GM12878 (cell line): Measurements from ENCODE around the gene MAPT. TPM values are rescaled to one million over a fixed set of nuclear protein-coding genes. Genes with fewer than 3 reads are reported as not detected.

Experiments
- ATAC-seq: fragments of 200-7000 bp; cut with Tn5 transposase; 3 replicates; pipeline ENCODE4 v1.9.1; 2020; ENCODE audit warnings: mild to moderate bottlenecking, moderate library complexity
- BruUV-seq: library from RNA; stranded (reverse); fragments of 400-500 nt; replicated peaks from 2 replicates; lab custom pipeline; 2021; lab: Mats Ljungman, UMichigan
- CTCF ChIA-PET: fragments of 300-600 bp; sonication (Branson Sonifier 250); formaldehyde crosslinking; extraction: SDS; loops from one replicate; lab custom pipeline; 2021; ENCODE audit warnings: inconsistent platforms; lab: Yijun Ruan, JAX
- POLR2A ChIA-PET: fragments of 350-600 bp; formaldehyde crosslinking; extraction: SDS; loops from one replicate; lab custom pipeline; 2021; ENCODE audit warnings: inconsistent platforms; lab: Charles Lee
- RAD21 ChIA-PET: fragments of 300-600 bp; sonication (Branson Sonifier 250); formaldehyde crosslinking; loops from one replicate; lab custom pipeline; 2023; ENCODE audit warnings: antibody characterized with exemption; ENCODE audit not compliant: unreplicated experiment; lab: Charles Lee
- SMC1A ChIA-PET: fragments of 300-600 bp; sonication (Branson Sonifier 250); formaldehyde crosslinking; loops from one replicate; lab custom pipeline; 2023; ENCODE audit not compliant: unreplicated experiment, uncharacterized antibody; lab: Charles Lee
- DNase-seq: peaks from one replicate; pipeline ENCODE4 v3.0.0-alpha.2; 2011; ENCODE audit warnings: low read depth, low spot score
- FAIRE-seq: peaks from 3 replicates; lab custom pipeline; 2011; peaks lifted over from hg19 to GRCh38; lab: Jason Lieb, UNC
- H2AFZ ChIP-seq: 2 replicates; pipeline ENCODE4 v1.6.0; 2011; ENCODE audit warnings: low read depth, low read length, control low read depth; ENCODE audit not compliant: control insufficient read depth
- H3K27ac ChIP-seq: 2 replicates; pipeline ENCODE4 v1.5.1; 2011; ENCODE audit warnings: control low read depth; ENCODE audit not compliant: control insufficient read depth, insufficient read depth
- H3K27me3 ChIP-seq, 2 experiments: replicated peaks in 1 of 2; 2 replicates each; pipeline versions ENCODE4 v1.6.0 to v1.6.1; 2011; ENCODE audit warnings: low read length in 1 of 2; ENCODE audit not compliant: control insufficient read depth in 2 of 2, insufficient read depth in 2 of 2
- H3K36me3 ChIP-seq, 2 experiments: 2 replicates each; pipeline ENCODE4 v1.5.1; 2011; ENCODE audit warnings: low read length in 1 of 2; ENCODE audit not compliant: control insufficient read depth in 2 of 2, insufficient read depth in 2 of 2
- H3K4me1 ChIP-seq: 2 replicates; pipeline ENCODE4 v1.6.1; 2011; ENCODE audit warnings: mild to moderate bottlenecking, low read length, moderate library complexity, mixed read lengths; ENCODE audit not compliant: control insufficient read depth, insufficient read depth
- H3K4me2 ChIP-seq: 2 replicates; pipeline ENCODE4 v1.6.0; 2011; ENCODE audit warnings: control low read depth; ENCODE audit not compliant: control insufficient read depth, insufficient read depth
- H3K4me3 ChIP-seq: fragments of 200-600 bp; sonication (generic); 2 replicates; pipeline ENCODE4 v1.5.1; 2016
- H3K79me2 ChIP-seq: 2 replicates; pipeline ENCODE4 v1.6.0; 2011; ENCODE audit warnings: low read length; ENCODE audit not compliant: control insufficient read depth, insufficient read depth
- H3K9ac ChIP-seq: 2 replicates; pipeline ENCODE4 v1.8.0; 2011; ENCODE audit warnings: low read length, control low read depth, mixed read lengths; ENCODE audit not compliant: control insufficient read depth, insufficient read depth
- H3K9me3 ChIP-seq: replicated peaks from 3 replicates; pipeline ENCODE4 v1.5.1; 2011; ENCODE audit warnings: mild to moderate bottlenecking, low read length; ENCODE audit not compliant: control insufficient read depth, insufficient read depth
- H4K20me1 ChIP-seq: 2 replicates; pipeline ENCODE4 v1.6.0; 2011; ENCODE audit not compliant: control insufficient read depth, insufficient read depth
- ATF3 ChIP-seq: IDR thresholded peaks from 2 replicates; pipeline ENCODE4 v1.6.1; 2011; ENCODE audit warnings: low read depth, mild to moderate bottlenecking, low read length, moderate library complexity, borderline replicate concordance; ENCODE audit errors: extremely low read depth
- CBX3 ChIP-seq: fragments of 200-600 bp; sonication (generic); IDR thresholded peaks from 2 replicates; pipeline ENCODE4 v1.6.1; 2016; ENCODE audit warnings: low read depth, borderline replicate concordance
- CBX5 ChIP-seq: sonication (generic); IDR thresholded peaks from 2 replicates; pipeline ENCODE4 v1.6.1; 2016; ENCODE audit warnings: low read depth, moderate library complexity, mild to moderate bottlenecking, inconsistent platforms
- JUND ChIP-seq: IDR thresholded peaks from 2 replicates; pipeline ENCODE4 v1.6.1; 2012; ENCODE audit warnings: low read depth, mild to moderate bottlenecking, low read length, improper control_type of control experiment, moderate library complexity
- NBN ChIP-seq: fragments of 450-650 bp; IDR thresholded peaks from 2 replicates; pipeline ENCODE4 v1.6.1; 2016
- NR2F1 ChIP-seq: fragments of 450-650 bp; conservative IDR thresholded peaks from 2 replicates; pipeline ENCODE4 v1.6.1; 2017; ENCODE audit warnings: mild to moderate bottlenecking
- RAD51 ChIP-seq: fragments of 450-650 bp; IDR thresholded peaks from 2 replicates; pipeline ENCODE4 v1.6.1; 2016; ENCODE audit warnings: moderate library complexity, mild to moderate bottlenecking, inconsistent platforms
- RUNX3 ChIP-seq: IDR thresholded peaks from 2 replicates; pipeline ENCODE4 v1.6.1; 2012; ENCODE audit warnings: low read length, inconsistent platforms
- TBL1XR1 ChIP-seq: IDR thresholded peaks from 2 replicates; pipeline ENCODE4 v1.6.1; 2012; ENCODE audit warnings: low read depth, low read length, improper control_type of control experiment
- ZBTB33 ChIP-seq: fragments of 450-650 bp; IDR thresholded peaks from 2 replicates; pipeline ENCODE4 v1.6.1; 2017; ENCODE audit warnings: mild to moderate bottlenecking
- ZBTB40 ChIP-seq: fragments of 450-650 bp; IDR thresholded peaks from 2 replicates; pipeline ENCODE4 v1.6.1; 2016; ENCODE audit warnings: mild to moderate bottlenecking, moderate library complexity, borderline replicate concordance
- ZNF274 ChIP-seq: IDR thresholded peaks from one replicate; pipeline ENCODE4 v1.8.0; 2011; ENCODE audit not compliant: insufficient read length, insufficient read depth
- WGBS: methylation state at CpG from one replicate; pipeline ENCODE4 v1.1.6; 2016; ENCODE audit warnings: low lambda C conversion rate; ENCODE audit not compliant: insufficient replicate concordance, insufficient coverage; ENCODE audit errors: missing lambda C conversion rate; 5-methylcytosine and 5-hydroxymethylcytosine counted together
- in situ Hi-C: fragments of 300-500 bp; cut with MboI; formaldehyde crosslinking; loops from 9 replicates; pipeline ENCODE4 v1.14.3; 2018; ENCODE audit warnings: mixed read lengths
- intact Hi-C: fragments of 100-400 bp; cut with micrococcal nuclease; formaldehyde crosslinking; loops from one replicate; pipeline ENCODE4 v1.14.2; 2022; ENCODE audit not compliant: unreplicated experiment
- polyA plus RNA-seq, 11 experiments: library from polyadenylated mRNA; depleted of rRNA in 4 of 11; unstranded in 6 of 11; stranded (reverse) in 5 of 11; fragments of >200 nt; fragmentation: Nextera tagmentation in 4 of 11; fragmentation: Illumina TruSeq in 1 of 11; extraction: Ambion mirVana in 4 of 11; extraction: Trizol in 1 of 11; gene quantifications; 1 replicate in 1 of 11; 2 replicates in 10 of 11; pipeline versions ENCODE4 v1.2.1 to v1.2.3, GENCODE V29; 2011 to 2016; ENCODE audit warnings: inconsistent platforms in 2 of 11, missing spikeins in 2 of 11, low read depth in 1 of 11
- total RNA-seq, 4 experiments: library from RNA; depleted of rRNA in 3 of 4; stranded (reverse); fragments of >200 nt in 3 of 4; fragmentation: Illumina TruSeq in 1 of 4; extraction: Trizol in 1 of 4; gene quantifications; 2 replicates each; pipeline versions ENCODE4 v1.2.1 to v1.2.3, GENCODE V29; 2013 to 2021

MAPT gene
- total and polyA plus RNA-seq, 10 of the 15 experiments (the other 5 are each of a cell fraction or from before 2014, with no cell fraction given): under 0.01 to 0.05 (median 0.03) TPM; not detected in 7

GRCh38 chr17:45873728-45874127 is 20.6 kb upstream of the MAPT start:
- Histone ChIP-seq H3K4me2 (no peak overlapping the region), H3K4me1 (no peaks in the 10 kb centered on the region), H3K27me3 (peaks cover 0 to 2% of the 10 kb centered on the region in 2 experiments; a peak in 2 of 4 replicates), H3K27ac (no peak overlapping the region), H2AFZ (no peak overlapping the region; the same call in 1 of the 2 replicates), H3K9me3 (no peaks in the 10 kb centered on the region; the same call in 2 of the 3 replicates), H3K36me3 (no peaks in the 10 kb centered on the region)
- ChIA-PET SMC1A (no interaction called here), RAD21 (no interaction called here), POLR2A (interaction anchor here (0.6 kb wide), 1 partner anchor 60 kb away, joined by 4 read pairs; no protein-coding TSS in a partner anchor)
- no peak for FAIRE-seq
- intact Hi-C loops (no loop called here), in situ Hi-C loops (no loop called here)
- ATAC-seq: peak; percentile 63
- WGBS: 4% methylated on average over 6 of the region's 6 CpGs
- no TSS peak for BruUV-seq
- DNase-seq: no peak
- TF ChIP-seq JUND (no peak), RAD51 (no peak), ZBTB33 (no peak), TBL1XR1 (no peak), ZNF274 (no peak), NR2F1 (no peak), ATF3 (no peak), RUNX3 (no peak), CBX5 (no peak), ZBTB40 (no peak), NBN (no peak), CBX3 (no peak)
- TF ChIP-seq, all 136 proteins: peak for 0
- CTCF ChIA-PET: interaction anchor here (0.6 kb wide), 1 partner anchor 78 kb away, joined by 4 read pairs; no protein-coding TSS in a partner anchor
- Histone ChIP-seq H3K4me3 (no peak overlapping the region), H3K79me2 (no peaks in the 10 kb centered on the region), H4K20me1 (no peaks in the 10 kb centered on the region), H3K9ac (no peak overlapping the region)
